ENCODE data around the gene SHB.

- TF ChIP-seq ZNF155 (tag by site-specific recombination; IDR thresholded peaks at IDR 0.05) (no peak), CTCF (tag by site-specific recombination; IDR thresholded peaks at IDR 0.05) (no peak)
Observed at GRCh38 chr9:37918665-37919170, 150.3 kb downstream of the SHB start.
